SH-SY5Y (cell line): ENCODE data around the gene FNDC11.

Source experiments
- GATA2 ChIP-seq: IDR thresholded peaks from 2 replicates; pipeline ENCODE4 v1.6.1; 2011; ENCODE audit warnings: mild to moderate bottlenecking, low read depth, low read length
- GATA3 ChIP-seq: IDR thresholded peaks from 2 replicates; pipeline ENCODE4 v1.6.1; 2011; ENCODE audit warnings: low read depth, mild to moderate bottlenecking, low read length, moderate library complexity

DNA sequence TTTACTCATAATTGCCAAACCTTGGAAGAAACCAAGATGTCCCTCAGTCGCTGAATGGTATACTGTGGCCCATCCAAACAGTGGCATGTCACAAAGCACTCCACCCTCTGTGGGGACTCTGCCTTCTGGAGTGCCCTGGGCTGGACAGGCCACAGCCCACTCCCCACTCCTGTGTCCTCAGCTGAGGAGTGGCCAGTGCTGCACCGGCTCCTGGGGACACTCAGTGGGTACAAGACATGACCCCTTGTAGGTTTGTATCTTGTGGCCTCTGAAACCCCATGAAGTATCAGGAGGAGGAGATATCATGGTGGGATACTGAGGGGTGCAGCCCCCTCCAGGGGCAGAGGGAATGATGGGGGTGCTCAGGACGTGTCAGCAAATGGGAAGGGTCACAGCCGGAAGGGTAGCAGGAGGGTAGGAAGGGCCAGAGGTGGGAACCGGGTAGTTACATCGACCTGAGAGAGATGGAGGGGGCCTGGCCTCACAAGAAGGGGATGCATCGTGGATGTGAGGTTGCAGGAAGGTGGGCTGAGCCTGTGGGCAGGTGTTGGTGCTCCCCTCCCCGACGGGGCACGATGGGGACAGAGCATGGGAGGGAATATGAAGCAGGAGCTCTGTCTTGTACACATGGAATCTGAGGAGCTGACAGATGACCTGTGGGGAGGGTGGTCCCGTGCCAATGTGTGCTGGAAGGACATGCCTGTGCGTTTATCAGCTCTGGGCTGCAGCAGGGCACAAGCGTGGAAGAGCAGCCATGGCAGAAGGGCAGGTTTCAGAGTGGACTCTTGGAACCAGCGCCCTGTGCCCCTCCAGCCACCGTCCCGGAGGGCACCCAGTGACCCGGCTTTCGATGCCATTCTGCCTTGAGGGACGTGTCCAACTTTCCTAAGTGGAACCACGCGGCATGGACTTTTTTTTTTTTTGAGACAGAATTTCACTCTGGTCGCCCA is 31.9 kb downstream of the FNDC11 start:
- TF ChIP-seq GATA2 (no peak), GATA3 (no peak)
